HFF-Myc (cell line): Measurements from ENCODE around the gene HPGDS.

Experiments
- DNase-seq: peaks from one replicate; pipeline ENCODE4 v3.0.0-alpha.2; 2011; ENCODE audit warnings: low read depth; ENCODE audit errors: extremely low read depth
- H3K4me3 ChIP-seq: replicated peaks from 2 replicates; pipeline ENCODE4 v1.5.1; 2011; ENCODE audit warnings: low read depth, mild to moderate bottlenecking, control low read depth, low read length
- TF ChIP-seq, protein P1 (sequence below): IDR thresholded peaks from 2 replicates; pipeline ENCODE4 v1.5.1; 2012; ENCODE audit warnings: mild to moderate bottlenecking, low read depth, low read length, control low read depth; ENCODE audit errors: missing control alignments

The HPGDS gene

DNA sequence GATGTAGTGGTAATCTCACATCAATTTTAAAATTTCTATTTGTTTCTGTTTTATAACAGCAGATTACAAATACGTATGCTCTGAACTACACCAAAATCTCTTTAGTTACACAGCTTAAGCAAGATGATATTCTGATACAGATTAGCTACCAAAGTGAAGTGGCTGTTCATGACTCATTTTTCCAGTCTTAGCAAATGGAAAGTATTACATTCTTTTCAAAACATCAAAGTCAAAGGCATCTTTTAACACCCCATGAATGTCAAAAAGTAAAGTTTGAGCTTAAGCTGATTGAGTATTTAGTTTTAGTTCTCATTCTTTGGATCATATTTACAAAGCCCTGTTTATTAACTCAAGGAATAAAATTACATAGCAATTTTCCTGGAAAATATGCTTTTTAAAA, 6.6 kb upstream of the HPGDS start:
- DNase-seq, result no peak
- TF ChIP-seq, protein P1, sequence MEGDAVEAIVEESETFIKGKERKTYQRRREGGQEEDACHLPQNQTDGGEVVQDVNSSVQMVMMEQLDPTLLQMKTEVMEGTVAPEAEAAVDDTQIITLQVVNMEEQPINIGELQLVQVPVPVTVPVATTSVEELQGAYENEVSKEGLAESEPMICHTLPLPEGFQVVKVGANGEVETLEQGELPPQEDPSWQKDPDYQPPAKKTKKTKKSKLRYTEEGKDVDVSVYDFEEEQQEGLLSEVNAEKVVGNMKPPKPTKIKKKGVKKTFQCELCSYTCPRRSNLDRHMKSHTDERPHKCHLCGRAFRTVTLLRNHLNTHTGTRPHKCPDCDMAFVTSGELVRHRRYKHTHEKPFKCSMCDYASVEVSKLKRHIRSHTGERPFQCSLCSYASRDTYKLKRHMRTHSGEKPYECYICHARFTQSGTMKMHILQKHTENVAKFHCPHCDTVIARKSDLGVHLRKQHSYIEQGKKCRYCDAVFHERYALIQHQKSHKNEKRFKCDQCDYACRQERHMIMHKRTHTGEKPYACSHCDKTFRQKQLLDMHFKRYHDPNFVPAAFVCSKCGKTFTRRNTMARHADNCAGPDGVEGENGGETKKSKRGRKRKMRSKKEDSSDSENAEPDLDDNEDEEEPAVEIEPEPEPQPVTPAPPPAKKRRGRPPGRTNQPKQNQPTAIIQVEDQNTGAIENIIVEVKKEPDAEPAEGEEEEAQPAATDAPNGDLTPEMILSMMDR, result no peak
- H3K4me3 ChIP-seq, result no peak overlapping the region

DNA sequence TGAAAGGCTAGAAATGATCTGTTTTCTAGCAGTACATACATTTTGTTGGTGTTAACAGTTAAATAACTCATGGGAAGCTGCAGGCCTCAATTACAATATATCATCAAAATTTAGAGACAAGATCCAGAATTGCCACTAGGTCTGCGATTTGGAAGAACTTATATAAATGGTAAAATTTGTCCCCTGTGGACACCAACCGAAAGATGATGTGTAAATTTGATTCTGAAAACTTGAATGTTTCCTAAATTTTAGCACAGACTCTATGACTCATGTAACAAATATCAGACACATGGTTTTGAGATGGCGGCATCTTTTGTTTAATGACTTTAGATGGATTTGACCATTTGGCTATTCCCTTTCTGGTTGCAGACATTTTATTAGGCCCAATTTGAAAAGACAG, 6.0 kb upstream of the HPGDS start:
- no peak overlapping the region for H3K4me3 ChIP-seq
- DNase-seq, result no peak
- TF ChIP-seq, protein P1, result no peak

DNA sequence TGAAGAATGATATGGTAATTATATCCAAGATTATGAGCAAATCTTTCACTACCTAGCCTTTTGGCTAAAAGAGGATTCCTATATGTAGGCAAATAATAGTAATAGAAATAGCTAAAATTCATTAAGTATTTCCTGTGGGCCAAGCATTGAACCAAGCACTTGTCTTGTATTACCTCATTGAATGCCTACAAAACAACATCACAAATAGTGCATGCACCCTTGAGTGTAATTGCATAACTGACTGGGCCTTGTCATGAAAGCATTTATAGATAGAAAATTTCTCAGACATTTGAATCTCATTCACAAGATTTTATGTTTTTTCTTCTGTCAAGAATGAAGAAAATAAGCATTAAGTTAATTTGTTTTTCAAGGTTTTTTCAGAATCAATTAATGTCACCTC, 3.9 kb upstream of the HPGDS start:
- DNase-seq, result no peak
- no peak overlapping the region for H3K4me3 ChIP-seq
- TF ChIP-seq, protein P1, result no peak

DNA sequence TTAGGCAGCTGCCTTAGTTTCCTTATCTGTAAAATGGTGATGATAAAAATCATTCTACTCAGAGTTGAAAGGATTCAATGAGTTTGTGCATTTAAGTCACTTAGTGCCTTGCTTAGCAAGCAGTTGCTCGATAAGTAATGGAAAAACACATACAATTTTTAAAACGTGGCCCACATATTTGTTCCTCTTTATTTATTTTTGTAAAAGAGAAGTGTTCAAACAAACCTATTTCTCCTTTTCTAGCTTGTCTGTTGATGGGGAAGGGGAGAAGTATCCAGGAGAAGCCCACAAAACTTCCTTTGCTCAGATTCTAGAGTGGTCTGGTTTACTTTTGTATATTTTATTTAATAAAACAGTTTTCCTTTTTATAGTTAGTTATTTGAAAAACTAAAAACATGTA, 3.3 kb upstream of the HPGDS start:
- DNase-seq, result no peak
- TF ChIP-seq, protein P1, result no peak
- no peak overlapping the region for H3K4me3 ChIP-seq

DNA sequence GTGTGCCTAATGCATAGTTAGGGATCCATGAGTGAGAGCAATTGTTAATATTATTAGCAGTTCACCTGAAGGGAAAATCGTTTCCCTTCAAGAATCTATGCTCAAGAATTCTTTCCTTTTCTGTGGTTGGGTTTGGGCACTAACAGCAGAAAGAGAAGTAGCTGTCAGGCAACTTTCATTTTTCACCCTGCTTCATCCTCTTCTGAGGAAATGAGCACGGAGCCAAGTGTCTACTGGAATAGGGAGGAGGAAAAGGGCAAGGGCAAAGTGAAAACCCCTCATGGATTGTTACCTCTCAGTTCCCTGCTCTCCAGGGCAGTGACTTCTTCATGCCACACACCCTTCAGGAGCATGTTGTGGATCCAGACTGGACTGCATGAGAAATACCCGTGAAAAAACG, 2.6 kb upstream of the HPGDS start:
- DNase-seq, result no peak
- H3K4me3 ChIP-seq, result no peak overlapping the region
- TF ChIP-seq, protein P1, result no peak

DNA sequence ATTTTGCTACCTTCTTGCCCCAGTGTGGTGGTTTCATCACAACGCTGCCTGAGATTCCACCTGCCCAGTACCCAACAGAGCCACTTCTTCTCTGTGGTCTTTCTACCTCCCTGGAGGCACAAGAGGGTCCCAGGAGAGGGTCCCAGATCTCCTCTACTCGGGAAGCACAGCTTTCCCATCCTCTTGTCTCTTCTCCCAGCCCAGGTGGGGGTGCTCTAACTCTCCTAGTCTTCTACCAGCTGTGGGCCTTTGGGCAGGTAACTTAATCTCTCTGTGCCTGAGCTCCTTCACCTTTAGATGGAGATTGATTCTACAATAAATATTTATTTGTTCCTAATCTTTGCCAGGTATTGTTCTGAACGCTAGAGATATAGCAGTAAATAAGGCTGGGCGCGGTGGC, 1.8 kb upstream of the HPGDS start:
- DNase-seq, result no peak
- no peak overlapping the region for H3K4me3 ChIP-seq
- TF ChIP-seq, protein P1, result no peak
